GM12878 (cell line): ENCODE measurements around the gene LYVE1. TPM values are rescaled to one million over a fixed set of nuclear protein-coding genes. Genes with fewer than 3 reads are reported as not detected.

Source experiments
- ATAC-seq: fragments of 200-7000 bp; cut with Tn5 transposase; 3 replicates; pipeline ENCODE4 v1.9.1; 2020; ENCODE audit warnings: mild to moderate bottlenecking, moderate library complexity
- BruUV-seq: library from RNA; stranded (reverse); fragments of 400-500 nt; replicated peaks from 2 replicates; lab custom pipeline; 2021; lab: Mats Ljungman, UMichigan
- CTCF ChIA-PET: fragments of 300-600 bp; sonication (Branson Sonifier 250); formaldehyde crosslinking; extraction: SDS; loops from one replicate; lab custom pipeline; 2021; ENCODE audit warnings: inconsistent platforms; lab: Yijun Ruan, JAX
- POLR2A ChIA-PET: fragments of 350-600 bp; formaldehyde crosslinking; extraction: SDS; loops from one replicate; lab custom pipeline; 2021; ENCODE audit warnings: inconsistent platforms; lab: Charles Lee
- RAD21 ChIA-PET: fragments of 300-600 bp; sonication (Branson Sonifier 250); formaldehyde crosslinking; loops from one replicate; lab custom pipeline; 2023; ENCODE audit warnings: antibody characterized with exemption; ENCODE audit not compliant: unreplicated experiment; lab: Charles Lee
- SMC1A ChIA-PET: fragments of 300-600 bp; sonication (Branson Sonifier 250); formaldehyde crosslinking; loops from one replicate; lab custom pipeline; 2023; ENCODE audit not compliant: unreplicated experiment, uncharacterized antibody; lab: Charles Lee
- DNase-seq: peaks from one replicate; pipeline ENCODE4 v3.0.0-alpha.2; 2011; ENCODE audit warnings: low read depth, low spot score
- FAIRE-seq: peaks from 3 replicates; lab custom pipeline; 2011; peaks lifted over from hg19 to GRCh38; lab: Jason Lieb, UNC
- H2AFZ ChIP-seq: 2 replicates; pipeline ENCODE4 v1.6.0; 2011; ENCODE audit warnings: low read depth, low read length, control low read depth; ENCODE audit not compliant: control insufficient read depth
- H3K27ac ChIP-seq: 2 replicates; pipeline ENCODE4 v1.5.1; 2011; ENCODE audit warnings: control low read depth; ENCODE audit not compliant: control insufficient read depth, insufficient read depth
- H3K27me3 ChIP-seq, 2 experiments: replicated peaks in 1 of 2; 2 replicates each; pipeline versions ENCODE4 v1.6.0 to v1.6.1; 2011; ENCODE audit warnings: low read length in 1 of 2; ENCODE audit not compliant: control insufficient read depth in 2 of 2, insufficient read depth in 2 of 2
- H3K36me3 ChIP-seq, 2 experiments: 2 replicates each; pipeline ENCODE4 v1.5.1; 2011; ENCODE audit warnings: low read length in 1 of 2; ENCODE audit not compliant: control insufficient read depth in 2 of 2, insufficient read depth in 2 of 2
- H3K4me1 ChIP-seq: 2 replicates; pipeline ENCODE4 v1.6.1; 2011; ENCODE audit warnings: mild to moderate bottlenecking, low read length, moderate library complexity, mixed read lengths; ENCODE audit not compliant: control insufficient read depth, insufficient read depth
- H3K4me2 ChIP-seq: 2 replicates; pipeline ENCODE4 v1.6.0; 2011; ENCODE audit warnings: control low read depth; ENCODE audit not compliant: control insufficient read depth, insufficient read depth
- H3K4me3 ChIP-seq: fragments of 200-600 bp; sonication (generic); 2 replicates; pipeline ENCODE4 v1.5.1; 2016
- H3K79me2 ChIP-seq: 2 replicates; pipeline ENCODE4 v1.6.0; 2011; ENCODE audit warnings: low read length; ENCODE audit not compliant: control insufficient read depth, insufficient read depth
- H3K9ac ChIP-seq: 2 replicates; pipeline ENCODE4 v1.8.0; 2011; ENCODE audit warnings: low read length, control low read depth, mixed read lengths; ENCODE audit not compliant: control insufficient read depth, insufficient read depth
- H3K9me3 ChIP-seq: replicated peaks from 3 replicates; pipeline ENCODE4 v1.5.1; 2011; ENCODE audit warnings: mild to moderate bottlenecking, low read length; ENCODE audit not compliant: control insufficient read depth, insufficient read depth
- H4K20me1 ChIP-seq: 2 replicates; pipeline ENCODE4 v1.6.0; 2011; ENCODE audit not compliant: control insufficient read depth, insufficient read depth
- HDAC6 ChIP-seq: fragments of 200-600 bp; sonication (generic); IDR thresholded peaks from one replicate; pipeline ENCODE4 v1.8.0; 2017; ENCODE audit warnings: antibody characterized with exemption; ENCODE audit not compliant: unreplicated experiment
- KDM1A ChIP-seq: fragments of 200-600 bp; sonication (generic); IDR thresholded peaks from 2 replicates; pipeline ENCODE4 v1.6.1; 2016; ENCODE audit warnings: borderline replicate concordance
- RCOR1 ChIP-seq: conservative IDR thresholded peaks from 2 replicates; pipeline ENCODE4 v1.6.1; 2012; ENCODE audit warnings: low read depth, low read length, improper control_type of control experiment
- SREBF2 ChIP-seq: IDR thresholded peaks from 2 replicates; pipeline ENCODE4 v1.6.1; 2012; ENCODE audit warnings: mild to moderate bottlenecking, low read length
- STAT3 ChIP-seq: IDR thresholded peaks from 2 replicates; pipeline ENCODE4 v1.6.1; 2011; ENCODE audit warnings: low read depth, low read length, improper control_type of control experiment
- ZNF274 ChIP-seq: IDR thresholded peaks from one replicate; pipeline ENCODE4 v1.8.0; 2011; ENCODE audit not compliant: insufficient read length, insufficient read depth
- ZSCAN29 ChIP-seq: fragments of 450-650 bp; IDR thresholded peaks from 2 replicates; pipeline ENCODE4 v1.6.1; 2017; ENCODE audit warnings: mild to moderate bottlenecking, moderate library complexity
- WGBS: methylation state at CpG from one replicate; pipeline ENCODE4 v1.1.6; 2016; ENCODE audit warnings: low lambda C conversion rate; ENCODE audit not compliant: insufficient replicate concordance, insufficient coverage; ENCODE audit errors: missing lambda C conversion rate; 5-methylcytosine and 5-hydroxymethylcytosine counted together
- in situ Hi-C: fragments of 300-500 bp; cut with MboI; formaldehyde crosslinking; loops from 9 replicates; pipeline ENCODE4 v1.14.3; 2018; ENCODE audit warnings: mixed read lengths
- intact Hi-C: fragments of 100-400 bp; cut with micrococcal nuclease; formaldehyde crosslinking; loops from one replicate; pipeline ENCODE4 v1.14.2; 2022; ENCODE audit not compliant: unreplicated experiment
- polyA plus RNA-seq, 11 experiments: library from polyadenylated mRNA; depleted of rRNA in 4 of 11; unstranded in 6 of 11; stranded (reverse) in 5 of 11; fragments of >200 nt; fragmentation: Nextera tagmentation in 4 of 11; fragmentation: Illumina TruSeq in 1 of 11; extraction: Ambion mirVana in 4 of 11; extraction: Trizol in 1 of 11; gene quantifications; 1 replicate in 1 of 11; 2 replicates in 10 of 11; pipeline versions ENCODE4 v1.2.1 to v1.2.3, GENCODE V29; 2011 to 2016; ENCODE audit warnings: inconsistent platforms in 2 of 11, missing spikeins in 2 of 11, low read depth in 1 of 11
- total RNA-seq, 4 experiments: library from RNA; depleted of rRNA in 3 of 4; stranded (reverse); fragments of >200 nt in 3 of 4; fragmentation: Illumina TruSeq in 1 of 4; extraction: Trizol in 1 of 4; gene quantifications; 2 replicates each; pipeline versions ENCODE4 v1.2.1 to v1.2.3, GENCODE V29; 2013 to 2021
- TF ChIP-seq, protein P1 (sequence below): fragments of 450-650 bp; IDR thresholded peaks from 2 replicates; pipeline ENCODE4 v1.6.1; 2017; ENCODE audit warnings: mild to moderate bottlenecking, low read depth, inconsistent platforms; ENCODE audit not compliant: poor library complexity, severe bottlenecking
- TF ChIP-seq, protein P2 (sequence below): fragments of 450-650 bp; IDR thresholded peaks from 2 replicates; pipeline ENCODE4 v1.6.1; 2018; ENCODE audit warnings: mild to moderate bottlenecking, low read depth, moderate library complexity; ENCODE audit not compliant: partially characterized antibody
- TF ChIP-seq, protein P3 (sequence below): IDR thresholded peaks from 2 replicates; pipeline ENCODE4 v1.6.1; 2011; ENCODE audit warnings: low read depth, mild to moderate bottlenecking, low read length, moderate library complexity, borderline replicate concordance; ENCODE audit errors: extremely low read depth

Gene LYVE1
- total and polyA plus RNA-seq, 10 of the 15 experiments (the other 5 are each of a cell fraction or from before 2014, with no cell fraction given): 0.15 TPM; not detected in 9

DNA sequence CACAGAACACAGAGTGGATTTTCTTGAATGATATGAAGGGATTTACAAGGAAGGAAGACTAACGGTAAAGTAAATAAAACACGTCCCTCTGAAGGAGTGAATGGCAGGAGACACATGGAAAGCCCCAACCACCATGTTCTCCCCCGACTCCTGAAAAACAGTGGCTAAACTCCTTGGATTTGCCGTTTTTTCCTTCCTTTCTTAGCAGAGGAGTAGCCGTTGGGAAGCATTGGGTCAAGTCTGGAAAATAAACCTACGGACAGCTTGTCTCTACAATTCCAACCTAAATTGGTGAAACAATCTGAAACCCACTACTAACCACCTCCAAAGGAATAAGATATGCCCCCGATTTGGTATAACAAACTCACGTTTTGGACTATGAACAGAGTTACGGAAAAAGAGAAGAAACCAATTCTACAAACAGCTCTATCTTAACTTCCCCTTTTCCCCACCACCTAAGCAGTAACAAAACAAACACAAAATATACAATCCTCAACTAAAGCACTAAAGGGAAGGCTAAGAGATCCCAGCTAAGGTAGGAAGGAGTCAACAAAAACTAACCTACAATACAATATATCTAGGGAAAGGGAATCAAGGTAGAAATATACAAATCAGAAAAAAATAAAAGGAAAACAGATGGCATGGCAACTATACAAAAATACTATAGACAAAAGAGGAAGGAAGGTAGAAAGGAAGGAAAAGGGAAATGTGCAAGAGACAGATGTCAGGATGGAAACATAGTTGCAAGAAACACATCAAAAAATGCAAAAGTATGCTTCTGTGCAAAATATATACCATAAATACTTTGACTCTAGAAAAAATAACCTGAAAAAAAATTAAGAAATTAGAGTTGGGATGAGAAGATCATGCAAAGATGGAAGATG, 43.8 kb upstream of the LYVE1 start:
- Histone ChIP-seq H3K4me3 (no peak overlapping the region), H3K4me2 (no peak overlapping the region), H4K20me1 (no peaks in the 10 kb centered on the region), H3K27me3 (peaks cover 0 to 2% of the 10 kb centered on the region in 2 experiments; a peak in 2 of 4 replicates), H3K36me3 (no peaks in the 10 kb centered on the region), H3K79me2 (no peaks in the 10 kb centered on the region), H2AFZ (no peak overlapping the region), H3K4me1 (no peaks in the 10 kb centered on the region; the same call in 1 of the 2 replicates), H3K9ac (no peak overlapping the region), H3K27ac (no peak overlapping the region), H3K9me3 (peaks cover 2% of the 10 kb centered on the region; the same call in 2 of the 3 replicates)
- DNase-seq (no peak), ATAC-seq (no peak), FAIRE-seq (no peak)
- ChIA-PET SMC1A (interaction anchor here (0.5 to 1.9 kb wide), 3 partner anchors 9 to 42 kb away, joined by 3 read pairs; no protein-coding TSS in a partner anchor), CTCF (interaction anchor here (1.0 kb wide), 1 partner anchor 71 kb away, joined by 3 read pairs; the partner anchor contains the start of gene RNF141), RAD21 (no interaction called here), POLR2A (no interaction called here)
- intact Hi-C loops: no loop called here
- in situ Hi-C loops: no loop called here
- no TSS peak for BruUV-seq
- no peak for TF ChIP-seq RCOR1
- TF ChIP-seq HDAC6: no peak
- WGBS: 21% methylated on average over 9 of the region's 9 CpGs

DNA sequence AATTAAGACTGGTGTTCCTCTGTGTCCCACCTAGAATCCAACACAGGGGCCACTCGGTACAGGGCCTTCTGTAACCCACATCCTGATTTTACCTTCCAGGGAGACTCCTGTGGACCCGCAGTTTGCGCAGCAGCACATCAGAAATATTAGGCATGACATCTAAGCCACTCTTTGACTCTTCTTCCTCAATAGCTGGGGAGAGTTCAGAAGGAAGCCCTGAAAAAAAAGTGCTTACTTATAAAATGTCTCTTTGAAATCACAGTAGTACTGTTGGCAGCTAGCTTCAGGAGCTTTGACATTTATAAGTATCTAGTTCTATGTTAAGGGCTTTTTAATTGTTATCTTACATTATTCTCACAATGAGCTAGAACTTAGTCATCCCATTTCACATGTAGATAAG, 41.2 kb upstream of the LYVE1 start:
- H4K20me1 ChIP-seq: no peaks in the 10 kb centered on the region
- ChIA-PET RAD21 (no interaction called here), POLR2A (no interaction called here), CTCF (interaction anchor here (0.9 to 1.9 kb wide), 2 partner anchors 33 to 69 kb away, joined by 3 to 7 read pairs; partner anchors contain the start of gene RNF141), SMC1A (no interaction called here)
- in situ Hi-C loops: no loop called here
- FAIRE-seq: no peak
- WGBS: 69% methylated on average over 3 of the region's 3 CpGs
- no peak overlapping the region for H3K27ac ChIP-seq
- ATAC-seq: no peak
- H3K9me3 ChIP-seq: peaks cover 2% of the 10 kb centered on the region; the same call in 2 of the 3 replicates
- H3K4me1 ChIP-seq: peaks cover 11% of the 10 kb centered on the region
- H3K27me3 ChIP-seq: peaks cover 2 to 3% of the 10 kb centered on the region in 2 experiments; a peak in 2 of 4 replicates
- H3K4me3 ChIP-seq: no peak overlapping the region
- no peak overlapping the region for H2AFZ ChIP-seq
- H3K4me2 ChIP-seq: no peak overlapping the region
- intact Hi-C loops: no loop called here
- DNase-seq: no peak
- no peaks in the 10 kb centered on the region for H3K36me3 ChIP-seq
- H3K9ac ChIP-seq: no peak overlapping the region
- BruUV-seq: no TSS peak
- H3K79me2 ChIP-seq: no peaks in the 10 kb centered on the region
- no peak for TF ChIP-seq ZSCAN29
- TF ChIP-seq, protein P1, sequence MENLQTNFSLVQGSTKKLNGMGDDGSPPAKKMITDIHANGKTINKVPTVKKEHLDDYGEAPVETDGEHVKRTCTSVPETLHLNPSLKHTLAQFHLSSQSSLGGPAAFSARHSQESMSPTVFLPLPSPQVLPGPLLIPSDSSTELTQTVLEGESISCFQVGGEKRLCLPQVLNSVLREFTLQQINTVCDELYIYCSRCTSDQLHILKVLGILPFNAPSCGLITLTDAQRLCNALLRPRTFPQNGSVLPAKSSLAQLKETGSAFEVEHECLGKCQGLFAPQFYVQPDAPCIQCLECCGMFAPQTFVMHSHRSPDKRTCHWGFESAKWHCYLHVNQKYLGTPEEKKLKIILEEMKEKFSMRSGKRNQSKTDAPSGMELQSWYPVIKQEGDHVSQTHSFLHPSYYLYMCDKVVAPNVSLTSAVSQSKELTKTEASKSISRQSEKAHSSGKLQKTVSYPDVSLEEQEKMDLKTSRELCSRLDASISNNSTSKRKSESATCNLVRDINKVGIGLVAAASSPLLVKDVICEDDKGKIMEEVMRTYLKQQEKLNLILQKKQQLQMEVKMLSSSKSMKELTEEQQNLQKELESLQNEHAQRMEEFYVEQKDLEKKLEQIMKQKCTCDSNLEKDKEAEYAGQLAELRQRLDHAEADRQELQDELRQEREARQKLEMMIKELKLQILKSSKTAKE: no peak
- no peak for TF ChIP-seq SREBF2
- no peak for TF ChIP-seq KDM1A
- TF ChIP-seq, protein P2, sequence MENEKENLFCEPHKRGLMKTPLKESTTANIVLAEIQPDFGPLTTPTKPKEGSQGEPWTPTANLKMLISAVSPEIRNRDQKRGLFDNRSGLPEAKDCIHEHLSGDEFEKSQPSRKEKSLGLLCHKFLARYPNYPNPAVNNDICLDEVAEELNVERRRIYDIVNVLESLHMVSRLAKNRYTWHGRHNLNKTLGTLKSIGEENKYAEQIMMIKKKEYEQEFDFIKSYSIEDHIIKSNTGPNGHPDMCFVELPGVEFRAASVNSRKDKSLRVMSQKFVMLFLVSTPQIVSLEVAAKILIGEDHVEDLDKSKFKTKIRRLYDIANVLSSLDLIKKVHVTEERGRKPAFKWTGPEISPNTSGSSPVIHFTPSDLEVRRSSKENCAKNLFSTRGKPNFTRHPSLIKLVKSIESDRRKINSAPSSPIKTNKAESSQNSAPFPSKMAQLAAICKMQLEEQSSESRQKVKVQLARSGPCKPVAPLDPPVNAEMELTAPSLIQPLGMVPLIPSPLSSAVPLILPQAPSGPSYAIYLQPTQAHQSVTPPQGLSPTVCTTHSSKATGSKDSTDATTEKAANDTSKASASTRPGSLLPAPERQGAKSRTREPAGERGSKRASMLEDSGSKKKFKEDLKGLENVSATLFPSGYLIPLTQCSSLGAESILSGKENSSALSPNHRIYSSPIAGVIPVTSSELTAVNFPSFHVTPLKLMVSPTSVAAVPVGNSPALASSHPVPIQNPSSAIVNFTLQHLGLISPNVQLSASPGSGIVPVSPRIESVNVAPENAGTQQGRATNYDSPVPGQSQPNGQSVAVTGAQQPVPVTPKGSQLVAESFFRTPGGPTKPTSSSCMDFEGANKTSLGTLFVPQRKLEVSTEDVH: no peak
- TF ChIP-seq, protein P3, sequence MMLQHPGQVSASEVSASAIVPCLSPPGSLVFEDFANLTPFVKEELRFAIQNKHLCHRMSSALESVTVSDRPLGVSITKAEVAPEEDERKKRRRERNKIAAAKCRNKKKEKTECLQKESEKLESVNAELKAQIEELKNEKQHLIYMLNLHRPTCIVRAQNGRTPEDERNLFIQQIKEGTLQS: no peak
- TF ChIP-seq ZNF274: no peak
- TF ChIP-seq STAT3: no peak
